Neuronal stem cell (in vitro differentiated cells): ENCODE results near the gene MYLK4.

ENCODE experiments used
- DNase-seq: peaks from one replicate; pipeline ENCODE4 v3.0.0-alpha.2; 2013; ENCODE audit warnings: low spot score
- H2AFZ ChIP-seq: one replicate; pipeline ENCODE4 v1.6.1; 2013; ENCODE audit warnings: mild to moderate bottlenecking, low read length, inconsistent platforms
- H2AK5ac ChIP-seq: 2 replicates; pipeline ENCODE4 v1.6.1; 2013; ENCODE audit warnings: low read depth, mild to moderate bottlenecking, inconsistent platforms, low read length, moderate library complexity, mixed read lengths
- H2BK120ac ChIP-seq: 2 replicates; pipeline ENCODE4 v1.6.1; 2013; ENCODE audit warnings: low read depth, mild to moderate bottlenecking, inconsistent platforms, low read length, moderate library complexity, mixed read lengths
- H2BK12ac ChIP-seq: one replicate; pipeline ENCODE4 v1.6.1; 2013; ENCODE audit warnings: low read length, inconsistent platforms
- H2BK15ac ChIP-seq: 2 replicates; pipeline ENCODE4 v1.6.1; 2013; ENCODE audit warnings: mild to moderate bottlenecking, low read length, inconsistent platforms, mixed read lengths
- H2BK5ac ChIP-seq: one replicate; pipeline ENCODE4 v1.6.1; 2013; ENCODE audit warnings: inconsistent platforms, mild to moderate bottlenecking, low read length, moderate library complexity
- H3K14ac ChIP-seq: one replicate; pipeline ENCODE4 v1.6.1; 2013; ENCODE audit warnings: low read length, inconsistent platforms
- H3K18ac ChIP-seq: 2 replicates; pipeline ENCODE4 v1.6.1; 2013; ENCODE audit warnings: low read length, inconsistent platforms
- H3K23ac ChIP-seq: 2 replicates; pipeline ENCODE4 v1.6.1; 2013; ENCODE audit warnings: low read depth, mild to moderate bottlenecking, mixed read lengths, low read length, inconsistent platforms; ENCODE audit not compliant: poor library complexity
- H3K27ac ChIP-seq: replicated peaks from 3 replicates; pipeline ENCODE4 v1.5.1; 2013; ENCODE audit warnings: low read length, inconsistent platforms
- H3K27me3 ChIP-seq, 3 experiments: 2 replicates each; pipeline ENCODE4 v1.6.1; 2013; ENCODE audit warnings: low read length in 3 of 3, mild to moderate bottlenecking in 2 of 3, inconsistent platforms in 1 of 3, low read depth in 1 of 3, mixed read lengths in 1 of 3, moderate library complexity in 1 of 3; ENCODE audit not compliant: control insufficient read depth in 3 of 3, insufficient read depth in 3 of 3
- H3K36me3 ChIP-seq, 2 donors: replicated peaks in 1 of 2; 2 replicates each; pipeline ENCODE4 v1.6.1; 2013; ENCODE audit warnings: low read length in 2 of 2; ENCODE audit not compliant: control insufficient read depth in 2 of 2, insufficient read depth in 2 of 2
- H3K4ac ChIP-seq: 2 replicates; pipeline ENCODE4 v1.6.1; 2013; ENCODE audit warnings: inconsistent platforms, mild to moderate bottlenecking, low read length, moderate library complexity
- H3K4me1 ChIP-seq, 2 donors: 1 replicate in 1 of 2; 2 replicates in 1 of 2; pipeline ENCODE4 v1.6.1; 2013; ENCODE audit warnings: low read length in 2 of 2, low read depth in 1 of 2; ENCODE audit not compliant: control insufficient read depth in 2 of 2, insufficient read depth in 1 of 2
- H3K4me2 ChIP-seq: one replicate; pipeline ENCODE4 v1.6.1; 2013; ENCODE audit warnings: mild to moderate bottlenecking, low read length, inconsistent platforms; ENCODE audit not compliant: insufficient read depth, poor library complexity, severe bottlenecking
- H3K4me3 ChIP-seq, 2 donors: 2 replicates each; pipeline ENCODE4 v1.5.1; 2013; ENCODE audit warnings: low read length in 2 of 2, mild to moderate bottlenecking in 2 of 2, inconsistent platforms in 1 of 2, moderate library complexity in 1 of 2
- H3K79me1 ChIP-seq: one replicate; pipeline ENCODE4 v1.6.1; 2013; ENCODE audit warnings: low read depth, mild to moderate bottlenecking, inconsistent platforms, low read length, moderate library complexity
- H3K9ac ChIP-seq: one replicate; pipeline ENCODE4 v1.6.1; 2013; ENCODE audit warnings: mild to moderate bottlenecking, low read depth, low read length, inconsistent platforms; ENCODE audit not compliant: poor library complexity
- H3K9me3 ChIP-seq, 2 donors: replicated peaks in 1 of 2; 2 replicates each; pipeline versions ENCODE3 to v1.6.1; 2013; ENCODE audit warnings: low read length in 2 of 2, mild to moderate bottlenecking in 2 of 2, inconsistent platforms in 1 of 2, low read depth in 1 of 2, mixed read lengths in 1 of 2, moderate library complexity in 1 of 2; ENCODE audit not compliant: control insufficient read depth in 2 of 2, insufficient read depth in 1 of 2
- H4K8ac ChIP-seq: one replicate; pipeline ENCODE4 v1.6.1; 2013; ENCODE audit warnings: low read depth, mild to moderate bottlenecking, inconsistent platforms, low read length, moderate library complexity
- H4K91ac ChIP-seq: one replicate; pipeline ENCODE4 v1.6.1; 2013; ENCODE audit warnings: low read length, low read depth, mild to moderate bottlenecking, inconsistent platforms; ENCODE audit not compliant: poor library complexity
- WGBS, 2 donors: extraction: QIAGEN DNeasy Blood & Tissue Kit; methylation state at CpG; one replicate each; pipeline ENCODE4 v1.1.7; 2013; ENCODE audit warnings: missing lambda C conversion rate in 2 of 2, mixed read lengths in 1 of 2; ENCODE audit not compliant: insufficient read length in 2 of 2, insufficient replicate concordance in 1 of 2; ENCODE audit errors: extremely low coverage in 2 of 2; 5-methylcytosine and 5-hydroxymethylcytosine counted together

Gene MYLK4

GRCh38 chr6:2754393-2754792 is 3.7 kb upstream of the MYLK4 start:
- no peak for DNase-seq
- Histone ChIP-seq H3K14ac (no peak overlapping the region), H2BK120ac (no peak overlapping the region), H3K9me3 (peaks cover 0 to 4% of the 10 kb centered on the region in 2 donors), H2BK15ac (no peak overlapping the region), H4K91ac (no peak overlapping the region), H2AFZ (no peak overlapping the region), H3K23ac (no peak overlapping the region), H3K36me3 (no peaks in the 10 kb centered on the region), H3K79me1 (no peaks in the 10 kb centered on the region), H3K9ac (no peak overlapping the region), H3K4me3 (no peak overlapping the region), H2BK5ac (no peak overlapping the region), H3K4ac (no peak overlapping the region), H2AK5ac (no peak overlapping the region), H3K27me3 (peaks cover 0 to 2% (median 0%) of the 10 kb centered on the region in 3 experiments), H2BK12ac (no peak overlapping the region), H3K4me1 (peaks cover 2% of the 10 kb centered on the region in 2 donors), H3K18ac (no peak overlapping the region), H4K8ac (no peak overlapping the region), H3K27ac (no peak overlapping the region), H3K4me2 (no peak overlapping the region)
- no CpG with 5 or more reads among the region's 3 CpGs for WGBS, 2 donors

- H4K91ac ChIP-seq: no peak overlapping the region
- H3K4me1 ChIP-seq: peaks cover 2 to 4% of the 10 kb centered on the region in 2 donors
- no peak overlapping the region for H2AK5ac ChIP-seq
- H2BK120ac ChIP-seq: no peak overlapping the region
- no peak for DNase-seq
- no peak overlapping the region for H4K8ac ChIP-seq
- no peaks in the 10 kb centered on the region for H3K79me1 ChIP-seq
- peaks cover 0 to 4% of the 10 kb centered on the region in 2 donors for H3K9me3 ChIP-seq
- peaks cover 0 to 2% (median 0%) of the 10 kb centered on the region in 3 experiments for H3K27me3 ChIP-seq
- H3K9ac ChIP-seq: no peak overlapping the region
- no peak overlapping the region for H2BK15ac ChIP-seq
- no peak overlapping the region for H3K18ac ChIP-seq
- no peak overlapping the region for H3K14ac ChIP-seq
- no peak overlapping the region for H3K27ac ChIP-seq
- no peak overlapping the region for H2AFZ ChIP-seq
- H3K4me2 ChIP-seq: no peak overlapping the region
- no peak overlapping the region for H2BK12ac ChIP-seq
- no peak overlapping the region for H3K4me3 ChIP-seq
- H2BK5ac ChIP-seq: no peak overlapping the region
- no peaks in the 10 kb centered on the region for H3K36me3 ChIP-seq
- no peak overlapping the region for H3K4ac ChIP-seq
- H3K23ac ChIP-seq: no peak overlapping the region
Measured at GRCh38 chr6:2753743-2754142, 3.0 kb upstream of the MYLK4 start.

- H2BK120ac ChIP-seq: no peak overlapping the region
- no peak overlapping the region for H2BK5ac ChIP-seq
- no peak overlapping the region for H3K18ac ChIP-seq
- H3K4me3 ChIP-seq: no peak overlapping the region
- H3K14ac ChIP-seq: no peak overlapping the region
- H3K4me2 ChIP-seq: no peak overlapping the region
- no peak overlapping the region for H4K91ac ChIP-seq
- H2BK12ac ChIP-seq: no peak overlapping the region
- H4K8ac ChIP-seq: no peak overlapping the region
- H3K79me1 ChIP-seq: no peaks in the 10 kb centered on the region
- no peaks in the 10 kb centered on the region for H3K36me3 ChIP-seq
- peaks cover 0 to 4% of the 10 kb centered on the region in 2 donors for H3K9me3 ChIP-seq
- no peak overlapping the region for H2BK15ac ChIP-seq
- no CpG with 5 or more reads among the region's 7 CpGs for WGBS, 2 donors
- H2AFZ ChIP-seq: no peak overlapping the region
- no peak overlapping the region for H3K23ac ChIP-seq
- DNase-seq: no peak
- no peak overlapping the region for H3K4ac ChIP-seq
- peaks cover 0 to 2% (median 0%) of the 10 kb centered on the region in 3 experiments for H3K27me3 ChIP-seq
- no peak overlapping the region for H3K9ac ChIP-seq
- H3K4me1 ChIP-seq: peaks cover 2 to 9% of the 10 kb centered on the region in 2 donors
- H3K27ac ChIP-seq: no peak overlapping the region
- no peak overlapping the region for H2AK5ac ChIP-seq
Measured at GRCh38 chr6:2753110-2753489, 2.4 kb upstream of the MYLK4 start.

GRCh38 chr6:2752477-2753109 is 1.9 kb upstream of the MYLK4 start:
- peaks cover 0 to 4% of the 10 kb centered on the region in 2 donors for H3K9me3 ChIP-seq
- H3K4ac ChIP-seq: no peak overlapping the region
- peaks cover 0 to 2% (median 0%) of the 10 kb centered on the region in 3 experiments for H3K27me3 ChIP-seq
- no peak overlapping the region for H3K18ac ChIP-seq
- H3K4me1 ChIP-seq: peaks cover 2 to 10% of the 10 kb centered on the region in 2 donors
- no peak overlapping the region for H3K14ac ChIP-seq
- no peak overlapping the region for H2BK120ac ChIP-seq
- no peaks in the 10 kb centered on the region for H3K79me1 ChIP-seq
- H2BK5ac ChIP-seq: no peak overlapping the region
- no peak overlapping the region for H3K27ac ChIP-seq
- no peaks in the 10 kb centered on the region for H3K36me3 ChIP-seq
- H2AFZ ChIP-seq: no peak overlapping the region
- H2BK15ac ChIP-seq: no peak overlapping the region
- H4K8ac ChIP-seq: no peak overlapping the region
- H2AK5ac ChIP-seq: no peak overlapping the region
- H3K4me3 ChIP-seq: no peak overlapping the region
- no peak for DNase-seq
- H4K91ac ChIP-seq: no peak overlapping the region
- H3K23ac ChIP-seq: no peak overlapping the region
- no peak overlapping the region for H3K9ac ChIP-seq
- H2BK12ac ChIP-seq: no peak overlapping the region
- no CpG with 5 or more reads among the region's 5 CpGs for WGBS, 2 donors
- no peak overlapping the region for H3K4me2 ChIP-seq
